HCT116 (cell line): Measurements from ENCODE around the gene LAMA1. TPM values are rescaled to one million over a fixed set of nuclear protein-coding genes. Genes with fewer than 3 reads are reported as not detected.

ENCODE experiments used
- ATAC-seq: fragments of 200-7000 bp; cut with Tn5 transposase; 2 replicates; pipeline ENCODE4 v1.9.1; 2020; ENCODE audit warnings: mild to moderate bottlenecking, moderate library complexity
- BruUV-seq: library from RNA; stranded (reverse); fragments of 400-500 nt; replicated peaks from 2 replicates; lab custom pipeline; 2021; lab: Mats Ljungman, UMichigan
- CTCF ChIA-PET: fragments of 300-600 bp; sonication (Branson Sonifier 250); formaldehyde crosslinking; loops from one replicate; lab custom pipeline; 2021; ENCODE audit warnings: antibody characterized with exemption; lab: Charles Lee
- POLR2A ChIA-PET: fragments of 300-600, 350-600 bp; sonication (Branson Sonifier 250); formaldehyde crosslinking; loops from one replicate; lab custom pipeline; 2021; ENCODE audit warnings: antibody characterized with exemption; lab: Charles Lee
- RAD21 ChIA-PET, 2 experiments: fragments of 300-600 bp; sonication (Branson Sonifier 250); formaldehyde crosslinking; loops; one replicate each; lab custom pipeline; 2023; ENCODE audit warnings: low total read pairs in 2 of 2; ENCODE audit not compliant: uncharacterized antibody in 2 of 2, unreplicated experiment in 2 of 2, low non-redundant PET in 1 of 2; lab: Charles Lee
- DNase-seq: peaks from one replicate; pipeline ENCODE4 v3.0.0-alpha.2; 2010; ENCODE audit warnings: low read depth, low spot score
- H2AFZ ChIP-seq: fragments of 200-600 bp; shearing (Covaris generic), sonication (generic); 2 replicates; pipeline ENCODE4 v1.6.1; 2017; ENCODE audit warnings: low read depth, mixed run types, mixed read lengths, antibody characterized with exemption, low read length; ENCODE audit not compliant: poor library complexity, severe bottlenecking
- H3K27ac ChIP-seq: 2 replicates; pipeline ENCODE4 v1.5.1; 2012; ENCODE audit warnings: low read depth, low read length
- H3K27me3 ChIP-seq: fragments of 200-600 bp; sonication (generic); 2 replicates; pipeline ENCODE4 v1.6.1; 2016; ENCODE audit warnings: mixed run types, low read length, mixed read lengths; ENCODE audit not compliant: insufficient read depth
- H3K36me3 ChIP-seq, 2 experiments: fragments of 200-500 bp in 1 of 2; fragments of 200-600 bp in 1 of 2; sonication (Bioruptor generic) in 1 of 2; sonication (generic) in 1 of 2; 2 replicates each; pipeline versions ENCODE4 v1.5.1 to v1.6.1; 2014 to 2016; ENCODE audit warnings: low read length in 2 of 2, inconsistent platforms in 1 of 2, mixed read lengths in 1 of 2, mixed run types in 1 of 2; ENCODE audit not compliant: insufficient read depth in 2 of 2, control insufficient read depth in 1 of 2
- H3K4me1 ChIP-seq, 2 experiments: fragments of 200-600 bp in 1 of 2; sonication (generic) in 1 of 2; 2 replicates each; pipeline versions ENCODE4 v1.5.1 to v1.6.1; 2012 to 2017; ENCODE audit warnings: low read length in 2 of 2, inconsistent platforms in 1 of 2, mild to moderate bottlenecking in 1 of 2, mixed read lengths in 1 of 2, mixed run types in 1 of 2, moderate library complexity in 1 of 2; ENCODE audit not compliant: insufficient read depth in 2 of 2, control insufficient read depth in 1 of 2
- H3K4me2 ChIP-seq: fragments of 200-600 bp; sonication (generic); 2 replicates; pipeline ENCODE4 v1.6.1; 2017; ENCODE audit warnings: mixed run types, low read length, mixed read lengths
- H3K4me3 ChIP-seq, 2 experiments: fragments of 200-600 bp in 1 of 2; sonication (generic) in 1 of 2; replicated peaks in 1 of 2; 2 replicates each; pipeline ENCODE4 v1.5.1; 2011 to 2016; ENCODE audit warnings: low read length in 2 of 2, control low read depth in 1 of 2, low read depth in 1 of 2, mild to moderate bottlenecking in 1 of 2, mixed read lengths in 1 of 2, mixed run types in 1 of 2
- H3K79me2 ChIP-seq: fragments of 200-600 bp; sonication (generic); 2 replicates; pipeline ENCODE4 v1.6.1; 2017; ENCODE audit warnings: mild to moderate bottlenecking, mixed run types, low read length, moderate library complexity, mixed read lengths; ENCODE audit not compliant: insufficient read depth
- H3K9ac ChIP-seq: fragments of 200-600 bp; sonication (generic); 2 replicates; pipeline ENCODE4 v1.6.1; 2016; ENCODE audit warnings: low read length, mixed read lengths
- H3K9me2 ChIP-seq: fragments of 200-600 bp; sonication (generic), shearing (Covaris generic); 2 replicates; pipeline ENCODE4 v1.6.1; 2017; ENCODE audit warnings: mixed run types, mild to moderate bottlenecking, moderate library complexity; ENCODE audit not compliant: insufficient read depth
- H3K9me3 ChIP-seq, 2 experiments: fragments of 200-500 bp in 1 of 2; fragments of 200-600 bp in 1 of 2; sonication (Bioruptor generic) in 1 of 2; sonication (generic) in 1 of 2; 2 replicates each; pipeline ENCODE4 v1.6.1; 2014 to 2017; ENCODE audit warnings: low read length in 2 of 2, mixed read lengths in 2 of 2, inconsistent platforms in 1 of 2, low read depth in 1 of 2, mild to moderate bottlenecking in 1 of 2, mixed run types in 1 of 2, moderate library complexity in 1 of 2; ENCODE audit not compliant: control insufficient read depth in 1 of 2, insufficient read depth in 1 of 2
- H4K20me1 ChIP-seq: fragments of 200-600 bp; sonication (generic), shearing (Covaris generic); 2 replicates; pipeline ENCODE4 v1.6.1; 2017; ENCODE audit warnings: mixed run types, mild to moderate bottlenecking, moderate library complexity; ENCODE audit not compliant: insufficient read depth
- ATF3 ChIP-seq: IDR thresholded peaks from 2 replicates; pipeline ENCODE4 v1.6.1; 2012
- CBX3 ChIP-seq: IDR thresholded peaks from 2 replicates; pipeline ENCODE4 v1.6.1; 2012; ENCODE audit warnings: low read depth
- CEBPB ChIP-seq: IDR thresholded peaks from 2 replicates; pipeline ENCODE4 v1.6.1; 2012; ENCODE audit warnings: low read depth
- EGR1 ChIP-seq: IDR thresholded peaks from 2 replicates; pipeline ENCODE4 v1.6.1; 2012; ENCODE audit warnings: low read depth
- EZH2phosphoT487 ChIP-seq: fragments of 200-600 bp; IDR thresholded peaks from 2 replicates; pipeline ENCODE4 v1.6.1; 2018; ENCODE audit warnings: antibody characterized with exemption, borderline replicate concordance
- FOSL1 ChIP-seq: IDR thresholded peaks from 2 replicates; pipeline ENCODE4 v1.6.1; 2012; ENCODE audit warnings: low read depth
- JUND ChIP-seq: IDR thresholded peaks from 2 replicates; pipeline ENCODE4 v1.6.1; 2012
- MAX ChIP-seq: IDR thresholded peaks from 2 replicates; pipeline ENCODE4 v1.6.1; 2012
- POLR2A ChIP-seq: IDR thresholded peaks from 2 replicates; pipeline ENCODE4 v1.7.0; 2011; ENCODE audit warnings: borderline replicate concordance; ENCODE audit not compliant: insufficient read depth, insufficient read length; ENCODE audit errors: extremely low read depth
- POLR2AphosphoS5 ChIP-seq: IDR thresholded peaks from 2 replicates; pipeline ENCODE4 v1.6.1; 2011; ENCODE audit warnings: mild to moderate bottlenecking, low read depth, low read length, moderate library complexity
- RAD21 ChIP-seq: IDR thresholded peaks from 2 replicates; pipeline ENCODE4 v1.6.1; 2012; ENCODE audit warnings: low read depth, mild to moderate bottlenecking
- SIN3A ChIP-seq: IDR thresholded peaks from 2 replicates; pipeline ENCODE4 v1.6.1; 2012; ENCODE audit warnings: low read depth
- SRF ChIP-seq: IDR thresholded peaks from 2 replicates; pipeline ENCODE4 v1.6.1; 2012; ENCODE audit warnings: low read depth
- ZBTB33 ChIP-seq: IDR thresholded peaks from 2 replicates; pipeline ENCODE4 v1.6.1; 2011; ENCODE audit warnings: mild to moderate bottlenecking, low read length, moderate library complexity; ENCODE audit not compliant: insufficient replicate concordance; ENCODE audit errors: extremely low read depth
- ZFX ChIP-seq: fragments of 450-650 bp; IDR thresholded peaks from 2 replicates; pipeline ENCODE4 v1.6.1; 2017
- intact Hi-C: fragments of 100-400 bp; cut with micrococcal nuclease; formaldehyde crosslinking; loops from 2 replicates; pipeline ENCODE4 v1.10.0; 2022
- total RNA-seq: library from RNA; stranded (reverse); gene quantifications from one replicate; pipeline ENCODE4 v1.2.1, GENCODE V29; 2021; ENCODE audit not compliant: unreplicated experiment
- TF ChIP-seq, protein P1 (sequence below), 3 experiments: fragments of 200-600 bp in 1 of 3; sonication (generic) in 1 of 3; IDR thresholded peaks in 2 of 3; conservative IDR thresholded peaks in 1 of 3; 2 replicates each; pipeline ENCODE4 v1.5.1; 2012 to 2017; ENCODE audit warnings: low read depth in 2 of 3, low read length in 2 of 3, antibody characterized with exemption in 1 of 3, borderline replicate concordance in 1 of 3, control low read depth in 1 of 3, mild to moderate bottlenecking in 1 of 3, mixed read lengths in 1 of 3, mixed run types in 1 of 3, moderate library complexity in 1 of 3; ENCODE audit not compliant: insufficient read depth in 1 of 3
- TF ChIP-seq, protein P2 (sequence below): IDR thresholded peaks from 2 replicates; pipeline ENCODE4 v1.6.1; 2012; ENCODE audit warnings: low read depth

LAMA1 gene
- total RNA-seq, 1 experiment from 2014 or later = 0.05 TPM

- BruUV-seq = no TSS peak
- RAD21 ChIA-PET = no interaction called here
- H3K27me3 ChIP-seq = no peaks in the 10 kb centered on the region
Measured at GRCh38 chr18:7089369-7089768, 28.2 kb downstream of the LAMA1 start.

More at GRCh38 chr18:7089369-7089768, 28.2 kb downstream of the LAMA1 start:
- no peak overlapping the region for H3K4me3 ChIP-seq
- no peaks in the 10 kb centered on the region for H3K9me2 ChIP-seq
- no peaks in the 10 kb centered on the region for H3K79me2 ChIP-seq
- ChIA-PET CTCF (no interaction called here), POLR2A (no interaction called here)
- intact Hi-C loops = no loop called here
- no peak overlapping the region for H3K27ac ChIP-seq
- no peaks in the 10 kb centered on the region for H4K20me1 ChIP-seq
- ATAC-seq = no peak
- H3K9ac ChIP-seq = no peak overlapping the region
- H3K9me3 ChIP-seq = peaks cover 4 to 6% of the 10 kb centered on the region in 2 experiments; a peak in 2 of 4 replicates
- TF ChIP-seq EZH2phosphoT487 (no peak), CBX3 (no peak), SRF (no peak), ZBTB33 (no peak), POLR2AphosphoS5 (no peak), ATF3 (no peak), RAD21 (no peak), POLR2A (no peak), FOSL1 (no peak), EGR1 (no peak), CEBPB (no peak), JUND (no peak), ZFX (no peak), SIN3A (no peak), MAX (no peak)
- TF ChIP-seq, protein P1, sequence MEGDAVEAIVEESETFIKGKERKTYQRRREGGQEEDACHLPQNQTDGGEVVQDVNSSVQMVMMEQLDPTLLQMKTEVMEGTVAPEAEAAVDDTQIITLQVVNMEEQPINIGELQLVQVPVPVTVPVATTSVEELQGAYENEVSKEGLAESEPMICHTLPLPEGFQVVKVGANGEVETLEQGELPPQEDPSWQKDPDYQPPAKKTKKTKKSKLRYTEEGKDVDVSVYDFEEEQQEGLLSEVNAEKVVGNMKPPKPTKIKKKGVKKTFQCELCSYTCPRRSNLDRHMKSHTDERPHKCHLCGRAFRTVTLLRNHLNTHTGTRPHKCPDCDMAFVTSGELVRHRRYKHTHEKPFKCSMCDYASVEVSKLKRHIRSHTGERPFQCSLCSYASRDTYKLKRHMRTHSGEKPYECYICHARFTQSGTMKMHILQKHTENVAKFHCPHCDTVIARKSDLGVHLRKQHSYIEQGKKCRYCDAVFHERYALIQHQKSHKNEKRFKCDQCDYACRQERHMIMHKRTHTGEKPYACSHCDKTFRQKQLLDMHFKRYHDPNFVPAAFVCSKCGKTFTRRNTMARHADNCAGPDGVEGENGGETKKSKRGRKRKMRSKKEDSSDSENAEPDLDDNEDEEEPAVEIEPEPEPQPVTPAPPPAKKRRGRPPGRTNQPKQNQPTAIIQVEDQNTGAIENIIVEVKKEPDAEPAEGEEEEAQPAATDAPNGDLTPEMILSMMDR (IDR thresholded peaks at IDR 0.05 in 2 of 3, conservative IDR thresholded peaks at IDR 0.05 in 1 of 3; ENCODE audit: borderline replicate concordance in 1 of 3, insufficient read depth in 1 of 3, low read depth in 2 of 3, low read length in 2 of 3) = no peak
- TF ChIP-seq, protein P2, sequence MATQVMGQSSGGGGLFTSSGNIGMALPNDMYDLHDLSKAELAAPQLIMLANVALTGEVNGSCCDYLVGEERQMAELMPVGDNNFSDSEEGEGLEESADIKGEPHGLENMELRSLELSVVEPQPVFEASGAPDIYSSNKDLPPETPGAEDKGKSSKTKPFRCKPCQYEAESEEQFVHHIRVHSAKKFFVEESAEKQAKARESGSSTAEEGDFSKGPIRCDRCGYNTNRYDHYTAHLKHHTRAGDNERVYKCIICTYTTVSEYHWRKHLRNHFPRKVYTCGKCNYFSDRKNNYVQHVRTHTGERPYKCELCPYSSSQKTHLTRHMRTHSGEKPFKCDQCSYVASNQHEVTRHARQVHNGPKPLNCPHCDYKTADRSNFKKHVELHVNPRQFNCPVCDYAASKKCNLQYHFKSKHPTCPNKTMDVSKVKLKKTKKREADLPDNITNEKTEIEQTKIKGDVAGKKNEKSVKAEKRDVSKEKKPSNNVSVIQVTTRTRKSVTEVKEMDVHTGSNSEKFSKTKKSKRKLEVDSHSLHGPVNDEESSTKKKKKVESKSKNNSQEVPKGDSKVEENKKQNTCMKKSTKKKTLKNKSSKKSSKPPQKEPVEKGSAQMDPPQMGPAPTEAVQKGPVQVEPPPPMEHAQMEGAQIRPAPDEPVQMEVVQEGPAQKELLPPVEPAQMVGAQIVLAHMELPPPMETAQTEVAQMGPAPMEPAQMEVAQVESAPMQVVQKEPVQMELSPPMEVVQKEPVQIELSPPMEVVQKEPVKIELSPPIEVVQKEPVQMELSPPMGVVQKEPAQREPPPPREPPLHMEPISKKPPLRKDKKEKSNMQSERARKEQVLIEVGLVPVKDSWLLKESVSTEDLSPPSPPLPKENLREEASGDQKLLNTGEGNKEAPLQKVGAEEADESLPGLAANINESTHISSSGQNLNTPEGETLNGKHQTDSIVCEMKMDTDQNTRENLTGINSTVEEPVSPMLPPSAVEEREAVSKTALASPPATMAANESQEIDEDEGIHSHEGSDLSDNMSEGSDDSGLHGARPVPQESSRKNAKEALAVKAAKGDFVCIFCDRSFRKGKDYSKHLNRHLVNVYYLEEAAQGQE = no peak
- no peak overlapping the region for H2AFZ ChIP-seq
- H3K4me1 ChIP-seq = no peaks in the 10 kb centered on the region
- no peak for DNase-seq
- H3K4me2 ChIP-seq = no peak overlapping the region
- H3K36me3 ChIP-seq = no peaks in the 10 kb centered on the region
